Measurements from ENCODE around the gene TBC1D20. TPM values are rescaled to one million over a fixed set of nuclear protein-coding genes. Genes with fewer than 3 reads are reported as not detected.
"Not testable (repeated sequence)": the region's sequence is repeated elsewhere in the genome, so short reads cannot be mapped to it uniquely, and the experiment has no call there.

The TBC1D20 gene
- total RNA-seq, 2 donors from 2014 or later = 46.4 to 56.8 TPM

DNA sequence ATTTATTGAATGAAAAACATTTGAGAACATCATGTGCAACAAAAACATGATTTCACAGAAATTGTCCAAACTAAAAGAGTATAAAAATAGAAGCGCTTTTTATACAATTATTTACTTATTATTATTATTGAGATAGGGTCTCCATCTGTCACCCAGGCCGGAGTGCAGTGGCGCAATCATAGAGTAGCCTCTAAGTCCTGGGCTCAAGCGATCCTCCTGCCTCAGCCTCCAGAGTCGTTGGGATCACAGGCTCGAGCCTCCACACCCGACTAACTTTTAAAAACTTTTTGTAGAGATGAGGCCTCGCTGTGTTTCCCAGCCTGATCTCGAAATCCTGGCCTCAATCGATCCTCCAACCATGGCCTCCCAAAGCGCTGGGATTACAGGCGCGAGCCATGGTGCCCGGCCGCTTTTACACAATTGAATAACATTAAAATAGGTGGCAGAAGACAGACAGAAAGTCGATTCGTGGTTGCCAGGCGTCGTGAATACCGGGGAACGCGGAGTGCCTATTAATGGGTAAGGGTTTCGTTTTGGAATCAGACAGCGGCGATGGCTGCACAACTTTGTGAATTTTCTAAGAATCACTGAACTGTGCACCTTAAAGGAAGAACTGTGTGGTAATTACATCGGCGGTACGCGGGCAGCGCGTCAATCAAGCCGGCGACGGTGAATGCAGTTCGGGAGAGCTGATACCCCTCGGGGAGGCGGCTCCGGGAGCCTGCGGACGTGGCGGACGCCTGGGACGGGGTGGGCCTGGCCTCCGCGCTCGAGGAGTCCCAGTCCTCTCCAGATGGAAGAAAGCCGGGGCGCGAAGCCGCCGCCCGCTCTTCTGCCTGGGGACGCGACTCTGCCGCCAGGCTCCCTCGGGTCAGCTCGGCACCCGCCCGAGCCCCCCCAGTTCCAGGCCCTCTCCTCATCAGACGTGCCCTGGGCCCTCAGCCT is 807 bp downstream of the TBC1D20 start:
- H3K36me3 Mint-ChIP-seq = peaks cover 4% of the 10 kb centered on the region
- no peaks in the 10 kb centered on the region for H3K9me3 Mint-ChIP-seq
- peak overlapping the region; percentile 97 for H3K4me3 Mint-ChIP-seq
- H3K27ac Mint-ChIP-seq = peak overlapping the region; percentile 88 to 96
- peaks cover 40 to 42% of the 10 kb centered on the region in 2 donors for H3K4me1 Mint-ChIP-seq (ENCODE audit: low read depth in 2 of 2)
- ATAC-seq (peak; percentile 69 to 74), DNase-seq (ENCODE audit: low spot score) (peak; percentile 73)
- no peaks in the 10 kb centered on the region for H3K27me3 Mint-ChIP-seq

DNA sequence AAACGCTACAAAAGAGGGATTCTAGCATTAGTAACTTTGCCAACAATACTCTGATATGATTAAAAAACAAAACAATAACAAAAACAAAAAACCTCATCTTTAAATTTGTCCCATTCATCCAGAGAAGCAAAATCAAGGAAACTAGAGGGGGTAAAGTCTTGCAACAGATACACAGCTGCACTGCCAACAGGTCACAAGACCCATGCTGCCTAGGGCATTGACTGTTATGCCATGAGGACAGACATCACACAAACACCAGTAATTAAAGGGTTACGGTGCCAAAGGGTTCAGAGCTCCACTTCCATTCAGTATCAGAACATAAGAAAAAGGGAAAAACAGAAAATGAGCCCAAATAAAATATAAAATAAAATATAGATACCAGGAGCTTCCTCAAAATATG is 1.6 kb downstream of the TBC1D20 start:
- Mint-ChIP-seq H3K36me3 (peaks cover 4% of the 10 kb centered on the region), H3K9me3 (no peaks in the 10 kb centered on the region), H3K4me1 (ENCODE audit: low read depth in 2 of 2) (peaks cover 44 to 46% of the 10 kb centered on the region in 2 donors), H3K4me3 (peak overlapping the region; percentile 97), H3K27me3 (no peaks in the 10 kb centered on the region), H3K27ac (peak overlapping the region; percentile 88 to 96)
- ATAC-seq (no peak), DNase-seq (ENCODE audit: low spot score) (no peak)

DNA sequence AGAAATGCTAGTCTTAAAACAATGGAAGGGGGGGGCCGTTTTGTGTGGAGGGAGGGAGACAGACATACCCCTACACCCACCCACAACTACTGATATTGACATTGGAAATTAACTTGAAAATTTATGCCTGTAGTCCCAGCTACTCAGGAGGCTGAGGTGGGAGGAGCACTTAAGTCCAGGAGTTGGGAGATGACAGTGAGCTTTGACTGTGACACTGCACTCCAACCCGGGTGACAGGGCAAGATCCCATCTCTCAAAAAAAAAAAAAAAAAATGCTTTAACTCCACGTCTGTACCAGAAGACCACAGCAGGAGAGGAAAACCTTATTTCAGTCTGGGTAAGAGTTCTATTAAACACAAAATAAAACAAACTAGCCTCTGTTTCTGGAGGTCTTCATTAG is 2.2 kb downstream of the TBC1D20 start:
- H3K36me3 Mint-ChIP-seq = peaks cover 4% of the 10 kb centered on the region
- H3K9me3 Mint-ChIP-seq = no peaks in the 10 kb centered on the region
- H3K4me3 Mint-ChIP-seq = peak overlapping the region; percentile 97
- H3K4me1 Mint-ChIP-seq (ENCODE audit: low read depth in 2 of 2) = peaks cover 44 to 46% of the 10 kb centered on the region in 2 donors
- ATAC-seq (no peak), DNase-seq (ENCODE audit: low spot score) (no peak)
- H3K27ac Mint-ChIP-seq = peak overlapping the region; percentile 88 to 96
- no peaks in the 10 kb centered on the region for H3K27me3 Mint-ChIP-seq

DNA sequence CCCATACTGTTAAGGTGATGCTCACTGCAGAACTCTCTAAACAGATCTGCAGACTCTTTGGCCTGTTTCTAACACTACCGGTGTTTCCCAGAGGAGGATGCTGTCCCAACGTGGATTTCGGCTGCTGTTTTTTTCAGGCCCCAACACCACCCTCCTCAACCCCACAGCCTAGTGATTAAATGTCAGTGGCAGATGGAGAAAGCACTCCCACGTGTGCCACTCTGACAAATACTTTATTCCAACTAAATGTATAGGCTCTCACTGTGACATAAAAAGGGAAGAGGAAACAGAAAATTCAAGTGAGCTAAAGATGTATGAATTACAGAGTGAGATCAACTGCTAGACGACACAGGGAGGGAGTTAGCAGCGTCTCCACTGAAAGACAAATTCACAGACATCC is 3.6 kb downstream of the TBC1D20 start:
- no peak for ATAC-seq
- H3K4me1 Mint-ChIP-seq (ENCODE audit: low read depth in 2 of 2) = peaks cover 41 to 46% of the 10 kb centered on the region in 2 donors
- peaks cover 4% of the 10 kb centered on the region for H3K36me3 Mint-ChIP-seq
- no peaks in the 10 kb centered on the region for H3K27me3 Mint-ChIP-seq
- H3K4me3 Mint-ChIP-seq = peak overlapping the region; percentile 10
- DNase-seq (ENCODE audit: low spot score) = no peak
- H3K27ac Mint-ChIP-seq = no peak overlapping the region
- no peaks in the 10 kb centered on the region for H3K9me3 Mint-ChIP-seq

DNA sequence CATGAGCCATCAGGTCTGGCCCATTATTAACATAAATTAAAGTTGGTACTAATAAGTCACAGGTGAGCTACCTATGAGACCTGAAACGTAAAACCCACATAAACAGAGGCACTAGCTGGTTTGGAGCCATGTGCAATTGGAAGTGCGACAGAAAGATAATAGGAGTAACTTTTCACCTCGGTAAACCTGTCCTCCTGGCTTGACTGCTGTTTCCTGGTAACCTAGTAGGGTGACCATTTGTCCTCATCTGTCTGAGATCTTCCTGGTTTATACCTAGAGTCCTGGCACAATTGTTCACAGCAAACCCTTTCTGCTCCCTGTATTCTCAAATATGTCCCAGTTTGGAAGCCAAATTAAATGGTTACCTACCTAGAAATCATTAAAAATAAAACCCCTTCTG is 7.4 kb downstream of the TBC1D20 start:
- no peaks in the 10 kb centered on the region for H3K27me3 Mint-ChIP-seq
- DNase-seq (ENCODE audit: low spot score) (no peak), ATAC-seq (no peak)
- no peaks in the 10 kb centered on the region for H3K36me3 Mint-ChIP-seq
- no peak overlapping the region for H3K4me3 Mint-ChIP-seq
- no peak overlapping the region for H3K27ac Mint-ChIP-seq
- peaks cover 27% of the 10 kb centered on the region in 2 donors for H3K4me1 Mint-ChIP-seq (ENCODE audit: low read depth in 2 of 2)
- no peaks in the 10 kb centered on the region for H3K9me3 Mint-ChIP-seq

DNA sequence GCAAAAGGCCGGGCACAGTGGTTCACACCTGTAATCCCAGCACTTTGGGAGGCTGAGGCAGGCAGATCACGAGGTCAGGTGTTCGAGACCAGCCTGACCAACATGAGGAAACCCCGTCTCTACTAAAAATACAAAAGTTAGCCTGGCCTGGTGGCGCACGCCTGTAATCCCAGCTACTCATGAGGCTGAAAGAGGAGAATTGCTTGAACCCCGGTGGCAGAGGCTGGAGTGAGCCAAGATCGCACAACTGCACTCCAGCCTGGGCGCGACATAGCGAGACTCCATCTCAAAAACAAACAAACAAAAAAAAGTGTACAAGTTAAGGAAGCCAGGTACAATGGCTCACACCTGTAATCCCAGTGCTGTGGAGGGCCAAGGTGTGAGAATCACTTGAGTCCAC is 10.3 kb downstream of the TBC1D20 start:
- H3K4me1 Mint-ChIP-seq (ENCODE audit: low read depth in 2 of 2) = peaks cover 13 to 17% of the 10 kb centered on the region in 2 donors
- not testable (repeated sequence) for H3K9me3 Mint-ChIP-seq; H3K4me3 Mint-ChIP-seq; ATAC-seq; H3K36me3 Mint-ChIP-seq; DNase-seq (ENCODE audit: low spot score); H3K27ac Mint-ChIP-seq; H3K27me3 Mint-ChIP-seq

DNA sequence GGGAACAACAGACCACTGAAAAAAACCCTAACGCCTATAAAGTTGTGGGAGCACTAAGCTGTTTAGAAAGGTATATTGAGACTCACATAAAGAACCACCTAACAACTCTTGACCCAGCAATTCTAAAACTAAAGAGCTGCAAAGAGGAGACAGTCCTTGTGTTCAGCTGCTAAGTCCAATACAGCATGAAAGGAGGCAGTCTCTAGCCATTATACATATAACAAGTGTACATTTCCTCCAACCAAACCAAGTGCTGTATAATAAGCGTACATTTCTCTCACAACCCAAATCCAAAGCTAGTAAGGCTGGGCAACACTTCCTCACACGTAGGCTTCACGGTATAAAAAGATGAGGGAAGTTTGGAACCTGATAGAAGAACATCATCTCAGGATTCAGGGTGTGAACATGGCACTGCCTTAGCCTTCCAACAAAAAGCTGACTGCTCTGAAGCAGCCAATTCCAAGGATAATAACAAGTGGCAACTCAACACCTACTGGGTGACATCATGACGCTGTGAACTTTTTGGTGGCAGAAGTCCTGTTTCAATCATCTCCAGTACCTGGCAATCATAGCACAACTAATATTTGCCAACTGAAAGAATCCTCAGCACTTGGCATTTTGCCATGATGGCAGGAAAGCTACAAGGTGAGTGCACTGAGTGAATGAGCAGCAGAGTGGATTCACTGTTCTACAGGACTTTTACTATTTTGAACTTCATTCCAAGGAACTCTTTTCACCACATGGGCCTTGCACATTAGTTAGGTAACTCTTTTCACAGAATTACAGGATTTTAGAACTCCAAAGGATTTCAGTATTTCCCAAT is 16.6 kb downstream of the TBC1D20 start:
- Mint-ChIP-seq H3K36me3 (peaks cover 16% of the 10 kb centered on the region), H3K4me1 (ENCODE audit: low read depth in 2 of 2) (peaks cover 6 to 36% of the 10 kb centered on the region in 2 donors), H3K27me3 (no peaks in the 10 kb centered on the region), H3K9me3 (no peaks in the 10 kb centered on the region), H3K4me3 (no peak overlapping the region), H3K27ac (no peak overlapping the region)
- ATAC-seq = no peak
- DNase-seq (ENCODE audit: low spot score) = no peak

DNA sequence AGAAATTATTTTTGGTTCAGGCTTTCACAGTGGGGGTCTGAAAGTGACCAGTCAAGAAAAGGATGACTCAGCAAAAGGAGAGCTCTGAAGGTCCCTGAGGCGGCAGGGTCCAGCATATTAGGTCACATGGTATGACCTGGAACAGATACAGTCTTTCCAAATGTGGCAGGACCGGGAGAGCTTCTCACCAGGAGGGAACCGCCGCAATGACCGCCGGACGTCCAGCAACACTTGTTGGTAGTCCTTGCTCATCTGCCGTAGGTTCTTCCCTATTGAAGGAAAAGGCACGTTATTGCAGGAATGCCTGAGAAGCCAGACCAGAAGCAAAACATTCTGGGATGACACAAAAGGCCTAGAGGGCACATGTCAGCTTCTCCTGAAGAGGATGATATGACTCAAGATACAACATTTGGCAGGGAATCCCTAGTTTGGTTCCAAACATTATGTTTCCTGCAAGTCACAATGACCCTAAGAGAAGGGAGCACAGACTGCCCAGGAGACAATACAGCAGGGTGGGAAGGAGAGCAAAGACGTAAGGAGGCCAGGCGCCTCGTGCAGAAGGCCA is 17.4 kb downstream of the TBC1D20 start:
- Mint-ChIP-seq H3K27me3 (no peaks in the 10 kb centered on the region), H3K27ac (peak overlapping the region in 1 of 2 donors; percentile 74), H3K4me3 (no peak overlapping the region), H3K36me3 (peaks cover 18% of the 10 kb centered on the region), H3K4me1 (ENCODE audit: low read depth in 2 of 2) (peaks cover 7 to 40% of the 10 kb centered on the region in 2 donors), H3K9me3 (no peaks in the 10 kb centered on the region)
- DNase-seq (ENCODE audit: low spot score) (no peak), ATAC-seq (no peak)

DNA sequence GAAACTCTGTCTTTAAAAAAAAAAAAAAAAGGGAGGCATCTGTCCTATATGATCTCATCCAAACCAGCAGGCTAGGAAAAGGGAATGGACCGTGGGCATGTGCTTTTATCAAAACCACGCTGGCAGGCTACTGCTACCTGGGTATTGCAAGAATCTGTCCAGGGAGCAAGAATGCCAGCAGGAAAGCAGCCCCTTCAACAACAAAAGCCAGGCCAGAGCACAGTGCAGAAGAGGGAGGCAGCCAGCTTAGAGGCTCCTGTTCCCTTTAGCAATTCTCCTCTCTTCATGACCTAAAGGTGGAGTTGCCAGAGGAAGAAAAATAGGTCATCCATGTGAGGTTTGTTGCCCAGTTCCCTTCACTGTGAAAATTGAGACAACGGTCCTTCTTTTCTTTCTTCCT is 18.2 kb downstream of the TBC1D20 start:
- H3K27ac Mint-ChIP-seq = peak overlapping the region in 1 of 2 donors; percentile 74
- no peak overlapping the region for H3K4me3 Mint-ChIP-seq
- H3K27me3 Mint-ChIP-seq = no peaks in the 10 kb centered on the region
- ATAC-seq (no peak), DNase-seq (ENCODE audit: low spot score) (no peak)
- H3K9me3 Mint-ChIP-seq = no peaks in the 10 kb centered on the region
- H3K4me1 Mint-ChIP-seq (ENCODE audit: low read depth in 2 of 2) = peaks cover 12 to 44% of the 10 kb centered on the region in 2 donors
- peaks cover 26% of the 10 kb centered on the region for H3K36me3 Mint-ChIP-seq

GRCh38 chr20:443223-443775 is 19.0 kb downstream of the TBC1D20 start:
- Mint-ChIP-seq H3K27ac (no peak overlapping the region), H3K9me3 (no peaks in the 10 kb centered on the region), H3K4me3 (no peak overlapping the region), H3K36me3 (peaks cover 29% of the 10 kb centered on the region), H3K4me1 (ENCODE audit: low read depth in 2 of 2) (peaks cover 20 to 52% of the 10 kb centered on the region in 2 donors), H3K27me3 (no peaks in the 10 kb centered on the region)
- no peak for ATAC-seq
- no peak for DNase-seq (ENCODE audit: low spot score)

DNA sequence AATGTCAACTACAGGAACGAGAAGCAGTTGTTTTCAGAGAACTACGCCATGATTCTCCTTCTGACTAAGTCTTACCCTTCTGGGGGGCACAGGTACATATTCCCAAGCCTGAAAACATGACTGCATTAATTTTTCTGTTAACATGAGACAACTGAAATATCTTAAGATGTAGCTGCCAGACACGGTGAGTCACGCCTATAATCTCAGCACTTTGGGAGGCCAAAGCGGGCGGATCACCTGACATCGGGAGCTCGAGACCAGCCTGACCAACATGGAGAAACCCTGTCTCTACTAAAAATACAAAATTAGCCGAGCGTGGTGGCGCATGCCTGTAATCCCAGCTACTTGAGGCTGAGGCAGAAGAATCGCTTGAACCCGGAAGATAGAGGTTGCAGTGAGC is 21.7 kb downstream of the TBC1D20 start:
- no peaks in the 10 kb centered on the region for H3K9me3 Mint-ChIP-seq
- peak overlapping the region; percentile 95 to 96 for H3K27ac Mint-ChIP-seq
- H3K4me1 Mint-ChIP-seq (ENCODE audit: low read depth in 2 of 2) = peaks cover 47 to 70% of the 10 kb centered on the region in 2 donors
- DNase-seq (ENCODE audit: low spot score) (no peak), ATAC-seq (no peak)
- H3K36me3 Mint-ChIP-seq = peaks cover 33% of the 10 kb centered on the region
- H3K27me3 Mint-ChIP-seq = no peaks in the 10 kb centered on the region
- no peak overlapping the region for H3K4me3 Mint-ChIP-seq

DNA sequence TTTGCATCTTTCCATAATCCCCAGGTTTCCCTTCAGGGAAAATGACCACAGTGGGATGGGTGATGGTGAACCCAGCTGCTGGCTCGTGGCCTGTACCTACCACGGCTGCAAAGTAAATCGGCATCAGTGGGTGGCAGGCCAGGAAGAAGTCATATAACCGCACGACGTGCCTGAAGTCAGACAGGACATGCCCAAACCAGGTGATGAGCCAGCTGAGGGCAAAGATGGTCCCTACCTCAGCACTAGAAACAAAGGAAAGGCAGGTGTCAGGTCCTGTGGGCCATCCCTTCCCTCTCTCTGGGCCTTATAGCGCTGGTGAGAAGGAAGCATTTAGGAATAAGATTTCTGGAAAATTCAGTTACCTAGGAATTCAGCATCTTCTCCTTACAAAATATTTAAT is 22.2 kb downstream of the TBC1D20 start:
- H3K4me3 Mint-ChIP-seq = peak overlapping the region; percentile 82
- ATAC-seq (no peak), DNase-seq (ENCODE audit: low spot score) (no peak)
- no peaks in the 10 kb centered on the region for H3K9me3 Mint-ChIP-seq
- H3K27ac Mint-ChIP-seq = peak overlapping the region; percentile 95 to 96
- peaks cover 33% of the 10 kb centered on the region for H3K36me3 Mint-ChIP-seq
- H3K27me3 Mint-ChIP-seq = no peaks in the 10 kb centered on the region
- H3K4me1 Mint-ChIP-seq (ENCODE audit: low read depth in 2 of 2) = peaks cover 52 to 70% of the 10 kb centered on the region in 2 donors
